HG02642 (cell line): ENCODE data around the gene SLC25A18.

Experiments used
- ATAC-seq: cut with Tn5 transposase; IDR thresholded peaks from one replicate; pipeline ENCODE4 v1.9.1; 2021; ENCODE audit warnings: mild to moderate bottlenecking; ENCODE audit not compliant: unreplicated experiment, poor library complexity

Gene SLC25A18

GRCh38 chr22:17569971-17570511 is 6.7 kb downstream of the SLC25A18 start:
- no peak for ATAC-seq

- ATAC-seq, result no peak
Observed at GRCh38 chr22:17570851-17571631, 7.7 kb downstream of the SLC25A18 start.

GRCh38 chr22:17575151-17575550 is 11.9 kb downstream of the SLC25A18 start:
- ATAC-seq, result no peak

- no peak for ATAC-seq
Observed at GRCh38 chr22:17575681-17576080, 12.4 kb downstream of the SLC25A18 start.

- ATAC-seq, result no peak
Observed at GRCh38 chr22:17576470-17576869, 13.2 kb downstream of the SLC25A18 start.

- no peak for ATAC-seq
Observed at GRCh38 chr22:17578136-17578754, 14.9 kb downstream of the SLC25A18 start.

GRCh38 chr22:17579535-17579981 is 16.3 kb downstream of the SLC25A18 start:
- no peak for ATAC-seq

- no peak for ATAC-seq
Observed at GRCh38 chr22:17580441-17581031, 17.2 kb downstream of the SLC25A18 start.

GRCh38 chr22:17581056-17581455 is 17.8 kb downstream of the SLC25A18 start:
- no peak for ATAC-seq

GRCh38 chr22:17581631-17582030 is 18.3 kb downstream of the SLC25A18 start:
- ATAC-seq, result no peak

GRCh38 chr22:17583151-17583550 is 19.9 kb downstream of the SLC25A18 start:
- no peak for ATAC-seq

- ATAC-seq, result no peak
Observed at GRCh38 chr22:17586831-17587440, 23.6 kb downstream of the SLC25A18 start.

GRCh38 chr22:17587629-17588028 is 24.3 kb downstream of the SLC25A18 start:
- no peak for ATAC-seq

GRCh38 chr22:17588606-17589005 is 25.3 kb downstream of the SLC25A18 start:
- no peak for ATAC-seq

- ATAC-seq, result no peak
Observed at GRCh38 chr22:17589810-17590375, 26.6 kb downstream of the SLC25A18 start.

GRCh38 chr22:17590586-17590985 is 27.3 kb downstream of the SLC25A18 start:
- no peak for ATAC-seq

GRCh38 chr22:17592201-17592600 is 28.9 kb downstream of the SLC25A18 start:
- no peak for ATAC-seq

GRCh38 chr22:17596226-17596625 is 32.9 kb downstream of the SLC25A18 start:
- ATAC-seq, result no peak

GRCh38 chr22:17597217-17597616 is 33.9 kb downstream of the SLC25A18 start:
- no peak for ATAC-seq

- ATAC-seq, result no peak
Observed at GRCh38 chr22:17598318-17598717, 35.0 kb downstream of the SLC25A18 start.
